ENCODE data around the gene RAMP1.

Gene RAMP1

DNA sequence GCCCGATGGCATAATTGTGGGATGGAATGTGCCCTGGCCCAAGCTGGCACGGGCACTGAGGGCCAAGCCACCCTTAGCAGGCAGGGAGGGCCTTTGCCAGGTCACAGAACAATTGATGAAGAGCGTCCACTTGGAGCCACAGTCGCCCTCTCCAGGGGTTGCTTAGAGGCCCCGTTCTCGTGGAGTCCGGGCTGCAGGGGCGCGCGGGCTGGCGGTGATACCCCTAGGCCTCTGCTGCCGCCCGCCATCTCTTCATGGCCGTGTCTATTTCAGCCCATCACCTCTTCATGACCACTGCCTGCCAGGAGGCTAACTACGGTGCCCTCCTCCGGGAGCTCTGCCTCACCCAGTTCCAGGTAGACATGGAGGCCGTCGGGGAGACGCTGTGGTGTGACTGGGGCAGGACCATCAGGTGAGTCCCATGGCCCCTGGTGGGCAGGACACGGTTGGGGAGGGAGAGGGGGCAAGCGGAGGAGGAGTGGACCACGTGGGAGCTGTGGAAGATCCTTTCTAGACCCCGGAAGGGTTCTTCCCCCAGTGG is 17.6 kb downstream of the RAMP1 start:
- DNase-seq (ENCODE audit: low read depth), result no peak

DNA sequence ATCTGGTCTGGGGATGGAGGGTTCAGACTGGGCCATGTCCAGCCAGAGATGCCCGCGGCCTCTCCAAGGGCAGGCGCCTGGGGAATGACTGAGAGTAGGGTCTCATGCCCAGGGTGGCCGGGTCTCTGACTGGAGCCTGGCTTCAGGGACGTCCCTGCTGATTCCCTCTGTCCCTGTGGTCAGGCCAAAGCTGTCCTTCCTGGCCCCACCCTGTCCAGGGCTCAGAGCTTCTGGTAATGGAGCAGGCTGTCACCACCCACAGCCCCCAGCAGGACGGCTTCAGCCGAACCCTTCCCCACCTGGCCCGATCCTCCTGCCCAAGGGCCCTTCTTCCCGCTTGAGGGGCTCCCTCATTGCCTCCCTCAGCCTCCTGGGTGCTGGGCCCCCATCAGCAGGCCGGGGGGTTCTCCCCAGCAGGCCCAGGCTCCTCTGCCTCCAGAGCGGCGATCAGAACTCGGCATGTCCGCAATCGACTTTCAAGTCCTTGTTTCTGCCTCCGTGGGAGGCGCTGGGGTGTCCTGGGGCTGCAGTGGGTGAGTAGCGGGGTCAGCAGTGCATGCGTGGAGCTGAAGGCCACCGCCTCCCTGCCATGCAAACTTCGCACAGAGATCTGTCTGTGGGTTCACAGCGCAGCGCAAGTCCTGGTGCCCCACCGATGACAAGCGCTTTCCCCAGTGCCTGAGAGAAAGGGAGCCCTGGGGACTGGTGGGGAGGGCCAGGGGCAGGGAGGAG is 18.3 kb downstream of the RAMP1 start:
- DNase-seq (ENCODE audit: low read depth), result no peak

DNA sequence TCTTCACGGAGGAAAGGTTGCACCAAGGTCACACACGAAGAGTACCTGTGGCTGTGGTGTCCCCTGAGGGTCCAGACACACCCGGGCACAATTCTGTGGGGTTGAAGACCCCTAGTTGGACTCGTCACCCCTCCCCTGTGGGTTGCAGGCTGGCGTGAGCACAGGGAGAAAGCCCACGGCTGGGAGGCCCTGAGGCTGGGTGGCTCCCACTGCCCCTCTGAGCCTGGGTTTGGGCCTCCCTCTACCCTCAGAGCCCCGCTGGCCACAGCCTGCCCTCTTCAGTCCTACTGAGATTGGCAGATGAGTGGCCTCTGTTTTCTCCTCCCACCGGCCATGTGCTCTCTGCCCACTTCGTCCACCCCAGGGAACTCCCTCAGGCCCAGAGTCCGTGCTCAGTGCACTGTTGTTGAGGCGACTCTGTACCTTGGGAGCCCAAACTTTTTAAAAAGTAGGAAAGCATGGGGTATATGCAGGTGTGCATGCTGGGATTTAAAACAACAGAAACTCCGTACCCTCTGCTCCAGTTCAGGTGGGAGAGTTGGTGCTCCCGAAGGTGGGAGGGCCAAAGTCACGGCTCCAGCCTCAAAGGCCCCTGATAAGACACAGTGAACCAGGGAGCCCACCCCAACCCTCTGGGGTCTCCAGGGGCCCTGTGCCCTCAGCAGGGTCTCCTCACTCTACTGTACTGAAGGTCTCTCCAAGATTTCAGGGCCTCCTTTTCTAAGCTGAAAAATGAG is 19.1 kb downstream of the RAMP1 start:
- DNase-seq (ENCODE audit: low read depth), result no peak

DNA sequence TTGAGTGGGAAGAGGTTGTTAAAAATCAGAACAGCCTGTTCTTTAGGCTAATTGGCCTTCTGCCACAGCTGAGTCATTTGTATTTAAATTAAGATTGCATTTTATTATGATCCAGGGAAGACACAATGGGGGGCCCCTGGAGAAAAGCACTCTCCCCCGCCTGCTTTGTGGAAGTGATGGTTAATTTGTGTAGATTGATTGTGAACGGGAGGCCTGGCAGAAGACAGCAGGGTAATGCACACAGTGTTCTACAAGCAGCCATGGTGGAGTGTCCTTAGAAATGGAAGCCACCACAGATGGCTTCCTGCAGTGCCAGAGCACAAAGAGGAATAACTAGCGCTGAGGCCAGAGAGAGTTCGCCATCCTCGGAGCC is 19.6 kb downstream of the RAMP1 start:
- DNase-seq (ENCODE audit: low read depth), result peak; percentile 68

DNA sequence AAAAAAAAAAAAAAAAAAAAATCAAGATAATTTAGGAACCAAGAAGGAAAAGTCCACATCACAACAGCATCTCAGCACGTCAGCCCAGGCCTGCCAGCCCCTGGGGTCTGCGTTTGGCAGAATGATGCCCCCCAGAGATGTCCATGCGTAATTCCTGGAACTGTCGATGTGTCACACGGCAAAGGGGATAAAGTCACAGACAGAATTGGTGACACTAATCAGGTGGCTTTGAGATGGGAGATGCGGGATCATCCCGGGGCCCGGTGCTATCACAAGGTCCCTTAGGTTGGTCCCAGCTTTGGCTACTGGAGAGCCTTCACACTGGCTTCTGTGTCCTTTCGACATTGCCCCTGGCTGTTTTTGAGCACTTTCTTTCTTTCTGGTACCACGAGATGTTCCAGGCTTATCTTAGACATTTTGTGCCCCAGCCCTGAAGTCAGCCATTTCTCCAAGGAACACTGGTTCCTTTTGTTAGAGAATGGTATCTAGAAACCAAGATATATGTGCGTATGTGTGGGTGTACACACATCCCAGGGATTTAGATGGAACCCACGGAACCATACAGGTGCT is 20.7 kb downstream of the RAMP1 start:
- DNase-seq (ENCODE audit: low read depth), result no peak

DNA sequence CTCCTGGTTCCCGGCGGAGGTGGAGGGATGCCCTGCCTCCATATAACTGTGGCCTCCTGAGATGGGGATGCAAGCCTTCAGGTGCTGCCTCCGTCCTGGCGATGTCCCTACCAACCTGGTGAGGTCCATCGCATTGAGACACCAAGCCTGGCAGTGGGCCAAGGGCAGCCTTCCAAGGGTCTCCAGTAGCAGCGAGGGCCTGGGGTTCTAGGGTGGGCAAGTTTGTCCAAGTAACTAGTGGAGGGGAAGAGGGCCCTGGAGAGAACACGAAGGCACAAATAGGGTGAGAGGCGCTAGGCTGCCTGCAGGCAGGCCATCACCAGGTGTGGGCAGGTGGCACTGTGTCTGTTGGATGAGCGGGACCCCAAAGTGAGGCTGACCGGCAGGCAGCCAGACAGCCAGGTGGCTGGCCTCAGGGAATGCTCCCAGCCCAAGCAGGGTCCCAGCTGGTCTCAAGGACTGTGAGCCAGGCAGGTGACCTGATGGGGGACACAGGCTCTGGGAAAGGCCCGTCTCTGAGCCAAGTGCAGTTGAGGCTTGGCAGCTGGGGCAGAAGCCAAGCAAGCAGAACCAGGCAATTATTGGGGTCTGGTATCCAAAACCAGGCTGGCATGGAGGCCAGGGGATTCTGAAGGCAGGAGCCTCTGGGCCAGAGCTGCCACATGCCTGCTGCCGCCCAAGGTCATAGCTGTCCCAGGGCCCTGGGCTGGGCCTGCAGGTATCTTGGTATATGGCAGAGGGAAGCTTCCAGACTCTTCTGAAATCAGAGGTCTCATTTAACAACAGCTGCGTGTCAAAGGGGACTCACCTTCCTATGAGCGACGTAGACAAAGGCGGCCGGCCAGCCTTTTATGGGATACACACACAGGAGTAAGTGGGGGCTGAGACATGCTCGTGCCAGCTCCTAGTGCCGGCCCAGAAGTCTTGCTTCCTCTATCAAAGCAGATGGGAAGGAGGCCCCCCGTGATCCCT is 23.4 kb downstream of the RAMP1 start:
- DNase-seq (ENCODE audit: low read depth), result no peak

DNA sequence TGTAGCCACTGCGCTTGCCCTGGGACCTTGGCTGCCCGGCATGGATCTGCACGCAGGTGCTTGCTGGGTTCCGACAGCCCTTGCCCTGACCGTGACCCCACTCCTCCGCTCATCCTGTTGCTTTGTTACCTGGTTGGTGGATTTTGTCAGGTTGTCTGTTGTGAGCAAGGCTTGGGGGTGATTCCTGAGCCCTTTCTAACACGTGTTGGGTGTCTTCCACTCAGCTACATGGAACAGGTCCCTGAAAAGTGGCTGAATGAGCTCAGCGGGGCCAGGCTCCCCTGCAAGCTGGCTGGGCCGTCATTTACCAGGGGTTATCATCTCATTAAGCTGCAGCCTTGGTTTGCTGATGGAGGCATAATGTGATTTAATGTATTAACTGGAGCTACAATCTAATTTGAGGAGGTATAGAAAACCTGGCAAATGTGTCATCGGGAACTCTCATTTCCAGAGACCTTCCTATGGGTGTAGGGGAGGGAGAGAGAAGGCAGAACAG is 24.6 kb downstream of the RAMP1 start:
- no peak for DNase-seq (ENCODE audit: low read depth)

DNA sequence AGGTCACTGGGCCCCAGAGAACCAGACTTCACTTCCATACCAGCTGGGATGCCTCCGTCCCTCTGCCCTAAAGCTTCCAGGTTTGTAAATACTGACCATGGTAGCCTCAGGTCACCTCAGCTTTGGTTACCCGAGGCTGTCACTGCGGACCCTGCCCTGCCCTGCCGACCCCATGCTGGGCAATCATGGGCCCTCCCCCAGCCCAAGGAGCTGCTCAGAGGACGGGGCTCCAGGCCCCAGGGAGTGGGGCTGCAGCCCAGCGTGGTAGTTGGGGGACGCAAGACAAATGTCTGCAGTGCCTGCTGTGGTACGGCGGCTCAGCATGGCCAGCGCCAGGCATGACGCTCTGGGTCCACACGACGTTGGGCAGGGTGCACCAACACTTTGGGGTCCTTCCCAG is 25.3 kb downstream of the RAMP1 start:
- no peak for DNase-seq (ENCODE audit: low read depth)

DNA sequence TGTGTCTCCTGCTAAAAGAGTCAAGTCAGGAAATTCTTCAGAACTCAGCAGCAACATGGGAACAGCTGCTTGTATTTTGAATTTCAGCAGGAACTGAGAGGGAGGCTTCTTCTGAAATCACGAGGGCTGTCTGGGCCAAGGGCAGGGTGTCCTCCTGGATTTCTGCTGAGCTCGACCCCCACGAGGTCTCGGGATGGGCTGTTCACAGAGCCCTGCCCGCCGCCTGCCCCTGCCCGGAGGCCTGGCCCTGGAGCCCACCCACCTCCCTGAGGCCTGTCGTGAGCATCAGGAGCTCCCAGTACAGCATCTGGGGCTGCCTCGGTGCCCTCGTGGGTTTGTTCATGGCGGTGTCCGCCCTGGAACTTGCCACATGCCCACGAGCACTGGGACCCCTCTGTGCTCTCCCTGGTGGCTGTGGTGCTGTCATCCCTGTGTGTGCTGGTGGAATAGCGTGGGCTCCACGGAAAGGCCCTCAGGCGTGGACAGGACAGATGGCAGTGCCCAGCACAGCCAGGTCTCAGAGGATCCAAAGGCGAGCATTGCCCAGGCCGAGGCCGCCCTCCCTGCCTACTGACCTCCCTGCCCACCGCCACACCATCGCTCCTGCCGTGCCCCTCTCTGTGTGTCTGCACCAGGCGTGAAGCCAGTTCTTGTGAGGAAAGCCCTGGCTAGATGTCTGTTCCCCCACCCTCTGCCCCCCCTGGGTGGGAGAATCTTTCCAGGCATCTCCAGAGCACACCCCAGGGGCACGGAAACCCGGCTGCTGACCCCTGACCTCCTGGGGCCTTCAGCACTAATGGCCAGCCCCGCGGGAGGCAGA is 25.9 kb downstream of the RAMP1 start:
- DNase-seq (ENCODE audit: low read depth), result no peak

DNA sequence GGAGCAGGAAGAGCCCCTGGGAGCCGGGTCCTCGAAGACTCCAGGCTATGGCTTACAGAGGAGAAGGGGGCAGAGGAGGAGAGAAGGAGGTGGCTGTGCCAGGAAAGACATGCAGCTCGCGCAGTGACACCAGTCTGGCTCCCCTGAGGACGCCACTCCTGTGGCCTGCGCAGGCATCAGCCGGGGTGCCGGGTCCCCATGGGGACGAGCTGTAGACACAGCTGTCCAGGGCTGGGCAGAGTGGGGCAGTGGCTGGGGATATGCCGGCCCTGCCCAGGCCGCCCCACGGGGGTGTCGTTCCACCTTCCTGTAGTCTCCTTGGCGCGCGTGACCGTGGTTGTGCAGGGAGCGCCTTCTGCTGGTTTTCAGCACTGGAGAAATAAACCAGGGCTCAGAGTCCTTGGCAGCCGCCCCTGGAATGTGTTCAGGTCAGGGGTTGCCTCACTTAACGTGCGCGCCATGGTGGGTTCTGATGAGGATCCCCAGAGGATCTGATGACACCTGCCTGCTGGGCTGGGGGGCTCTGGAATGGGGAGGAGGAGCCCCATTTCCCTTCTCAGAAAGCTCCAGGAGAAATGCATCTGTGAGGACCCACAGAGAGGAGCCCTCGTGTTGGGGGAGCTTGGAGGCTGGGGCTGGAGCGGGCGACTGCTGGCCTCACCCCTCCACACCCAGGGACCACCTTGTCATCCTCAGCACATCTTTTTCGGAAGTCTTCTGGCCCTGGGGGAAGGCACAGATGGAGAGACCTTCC is 26.7 kb downstream of the RAMP1 start:
- no peak for DNase-seq (ENCODE audit: low read depth)

DNA sequence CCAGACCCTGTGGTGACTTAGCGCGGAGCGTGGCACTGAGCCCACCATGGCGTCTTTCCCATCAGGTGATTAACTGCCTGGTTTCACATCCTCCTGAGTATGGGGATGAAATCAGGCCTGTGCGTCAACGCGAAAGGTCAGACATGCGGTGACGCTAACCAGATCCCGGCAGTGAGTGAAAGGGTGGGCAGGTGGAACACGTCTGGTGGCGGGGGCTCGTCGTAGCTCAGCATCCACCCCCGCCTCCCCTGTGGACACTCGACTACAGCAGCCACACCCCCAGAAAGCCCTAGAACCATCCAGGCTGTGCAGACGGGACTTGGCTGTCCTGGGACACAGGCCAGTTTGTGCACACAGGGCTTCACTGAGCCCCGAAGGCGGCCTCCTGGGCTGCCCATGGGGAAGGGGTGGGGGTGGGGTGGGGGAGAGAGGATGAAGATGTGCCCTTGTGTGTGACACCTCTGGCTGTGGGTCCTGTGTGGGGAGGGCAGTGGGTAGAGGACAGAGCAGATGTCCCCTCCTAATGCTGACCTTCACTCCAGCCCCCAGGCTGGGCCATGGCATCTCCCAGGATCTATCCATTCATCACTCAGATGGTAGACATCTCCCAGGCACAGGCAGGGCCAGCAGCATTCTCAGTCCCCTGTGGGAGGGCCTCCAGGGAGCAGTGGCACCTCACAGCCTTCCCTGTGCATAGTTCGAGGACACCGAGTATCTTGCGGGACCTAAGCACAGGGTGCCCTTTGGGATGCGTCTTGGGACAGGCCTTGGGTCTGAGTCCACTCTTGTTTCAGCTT is 27.5 kb downstream of the RAMP1 start:
- no peak for DNase-seq (ENCODE audit: low read depth)

DNA sequence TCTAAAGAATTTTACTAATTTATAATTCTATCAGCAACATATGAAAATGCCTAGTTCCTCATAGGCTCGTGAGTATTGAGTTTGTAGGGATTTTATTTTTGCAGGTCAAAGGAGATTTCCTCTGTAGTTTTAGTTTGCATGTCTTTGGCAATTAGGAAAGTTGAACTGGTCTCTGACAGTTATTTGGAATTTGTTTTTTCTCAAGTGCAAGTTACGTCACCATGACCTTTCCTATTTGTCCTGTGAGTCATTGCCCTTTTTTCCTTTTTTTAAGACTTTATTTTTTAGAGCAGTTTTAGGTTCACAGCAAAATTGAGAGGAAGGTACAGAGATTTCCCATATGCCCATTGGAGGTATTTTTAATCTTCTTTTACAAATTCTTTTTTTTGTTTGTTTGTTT is 29.0 kb downstream of the RAMP1 start:
- DNase-seq (ENCODE audit: low read depth), result peak; percentile 83

DNA sequence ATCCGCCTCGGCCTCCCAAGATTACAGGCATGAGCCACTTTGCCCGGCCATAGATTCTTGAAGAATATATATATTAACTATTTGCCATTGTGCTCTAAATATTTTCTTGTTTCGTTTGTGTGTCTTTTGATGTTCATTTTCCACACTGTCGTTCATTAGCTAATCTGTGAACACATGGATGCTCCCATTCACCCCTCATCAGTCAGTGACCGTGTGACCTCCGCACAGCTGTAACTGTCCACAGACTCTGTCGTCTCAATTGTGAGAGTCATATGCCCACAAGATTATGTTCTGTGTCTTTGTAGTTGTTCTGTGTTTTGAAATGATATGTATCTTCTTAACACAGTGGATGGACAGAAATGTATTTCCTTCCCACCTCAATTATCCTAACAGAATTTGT is 29.6 kb downstream of the RAMP1 start:
- no peak for DNase-seq (ENCODE audit: low read depth)

DNA sequence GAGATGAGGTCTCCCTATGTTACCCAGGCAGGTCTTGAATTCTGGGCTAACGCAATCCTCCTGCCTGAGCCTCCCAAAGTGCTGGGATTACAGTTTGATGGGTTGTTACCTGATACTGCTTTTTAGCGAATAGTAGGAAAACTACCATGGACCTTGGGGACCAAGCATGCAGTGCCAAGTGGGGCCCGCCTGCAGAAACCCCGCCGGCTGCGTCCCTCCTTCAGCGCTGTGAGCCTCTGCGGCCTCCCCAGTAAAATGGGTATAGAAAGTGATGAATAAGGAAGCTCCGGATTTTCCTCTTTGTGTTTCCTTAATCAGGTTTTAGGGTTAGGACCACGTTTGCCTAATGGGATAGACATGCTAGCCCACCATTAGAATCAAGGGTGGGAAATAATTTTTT is 30.4 kb downstream of the RAMP1 start:
- DNase-seq (ENCODE audit: low read depth), result no peak

DNA sequence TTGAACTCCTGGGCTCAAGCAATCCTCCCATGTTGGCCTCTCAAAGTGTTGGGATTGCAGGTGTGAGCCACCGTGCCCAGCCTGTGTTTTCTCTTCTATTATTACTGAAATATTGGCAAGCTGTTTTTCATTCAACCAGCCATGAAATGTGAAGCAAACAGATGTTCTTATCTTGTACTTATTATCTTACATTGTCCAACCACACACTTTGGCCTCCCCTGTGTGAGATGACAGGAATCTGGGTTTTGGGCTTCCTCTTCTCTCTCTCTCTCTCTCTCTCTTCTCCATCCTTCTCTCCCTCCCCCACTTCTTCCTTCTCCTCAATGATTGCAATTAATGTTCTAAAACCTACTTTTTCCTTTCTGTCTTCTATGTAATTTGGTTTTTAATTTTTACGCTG is 33.1 kb downstream of the RAMP1 start:
- no peak for DNase-seq (ENCODE audit: low read depth)

DNA sequence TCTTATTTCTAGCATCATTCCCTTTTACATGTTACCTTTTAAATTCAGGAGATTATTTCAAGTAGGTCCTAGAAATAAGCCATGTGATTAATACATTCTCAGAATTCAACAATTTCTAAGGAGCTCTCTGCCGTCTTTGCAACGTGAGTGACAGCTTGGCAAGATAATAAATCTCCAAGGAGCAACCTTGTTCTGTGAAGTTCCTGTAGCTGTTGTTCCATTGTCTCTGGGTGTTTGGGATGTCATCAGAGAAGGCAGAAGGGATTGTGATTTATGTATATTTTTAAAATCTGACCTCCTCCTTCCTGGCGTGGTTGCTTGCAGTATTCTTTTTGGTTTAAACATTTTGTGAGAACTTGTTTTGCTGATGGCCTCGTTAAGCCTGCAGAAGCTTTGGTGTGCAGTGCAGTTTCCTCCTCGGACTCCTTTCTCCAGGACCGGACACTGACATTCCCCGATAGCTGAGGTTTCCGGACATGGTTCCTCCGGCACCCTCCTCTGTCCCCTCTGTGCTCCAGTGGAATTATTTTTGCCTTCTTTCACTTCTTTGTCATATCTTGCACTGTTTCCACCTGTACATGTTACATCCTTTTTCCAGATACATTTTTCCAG is 33.7 kb downstream of the RAMP1 start:
- no peak for DNase-seq (ENCODE audit: low read depth)

DNA sequence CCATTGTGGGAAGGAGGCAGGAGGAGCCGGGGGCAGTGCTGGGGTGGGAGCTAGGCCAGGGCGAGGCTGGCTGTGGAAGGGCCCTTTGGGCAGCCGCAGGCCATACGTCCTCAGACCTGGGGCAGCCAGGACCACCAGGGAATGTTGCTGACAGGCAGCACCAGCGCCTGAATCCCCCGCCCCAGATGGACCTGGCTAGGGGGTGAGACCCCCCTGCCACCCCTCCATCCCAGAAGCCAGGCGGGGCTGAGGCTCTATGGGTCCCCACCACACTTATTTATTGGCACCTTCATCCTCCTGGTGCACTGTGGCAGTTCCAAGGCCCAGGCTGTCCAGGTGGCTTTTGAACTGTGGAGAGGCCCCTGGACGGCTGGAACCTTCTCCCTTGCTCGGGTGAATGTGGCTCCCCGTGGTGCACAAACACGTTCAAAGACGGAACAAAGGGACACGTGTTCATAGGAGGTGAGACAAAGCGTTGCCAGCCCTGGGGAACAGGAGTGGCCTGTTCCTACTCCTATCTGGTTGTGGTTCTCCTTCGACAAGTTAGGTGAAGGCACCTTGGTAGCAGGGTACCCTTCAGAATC is 35.1 kb downstream of the RAMP1 start:
- no peak for DNase-seq (ENCODE audit: low read depth)

DNA sequence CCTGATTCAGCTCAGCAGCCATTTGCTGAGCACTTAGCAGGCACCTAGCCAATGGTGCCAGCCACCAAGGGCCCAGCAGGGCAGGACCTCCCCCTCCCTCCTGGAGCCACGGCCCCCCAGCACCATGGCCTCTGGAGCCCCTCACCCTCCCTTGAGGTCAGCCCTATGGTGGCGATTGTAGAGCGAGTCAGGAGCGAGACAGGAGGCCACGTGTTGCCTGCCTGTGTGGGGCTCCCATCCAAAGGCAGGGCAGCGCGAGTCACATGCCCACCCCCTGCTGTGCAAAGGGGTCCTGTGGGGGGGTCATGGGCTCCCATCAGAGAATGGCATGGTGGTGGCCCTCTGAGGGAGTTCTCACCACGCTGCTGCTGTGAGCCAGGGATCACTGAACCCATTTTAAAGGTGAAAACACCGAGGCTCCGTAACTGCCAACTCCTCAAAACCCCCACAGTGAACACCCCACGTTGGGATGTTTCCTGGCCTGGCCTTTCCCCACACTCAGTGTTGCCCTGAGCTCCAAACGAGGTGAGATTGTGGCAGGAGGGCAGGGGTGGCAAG is 35.6 kb downstream of the RAMP1 start:
- DNase-seq (ENCODE audit: low read depth), result no peak
